Glutamatergic neuron (in vitro differentiated cells): Measurements from ENCODE around the gene TRDN. TPM values are rescaled to one million over a fixed set of nuclear protein-coding genes. Genes with fewer than 3 reads are reported as not detected.
"Not testable (repeated sequence)": the region's sequence is repeated elsewhere in the genome, so short reads cannot be mapped to it uniquely, and the experiment has no call there.

Experiments
- DNase-seq: peaks from one replicate; pipeline ENCODE4 v3.0.0; 2022
- H3K27ac Mint-ChIP-seq: one replicate; pipeline ENCODE4 v1.8.0; 2020; ENCODE audit warnings: mild to moderate bottlenecking, mixed read lengths, inconsistent platforms; ENCODE audit not compliant: unreplicated experiment
- H3K27me3 Mint-ChIP-seq: one replicate; pipeline ENCODE4 v1.8.0; 2020; ENCODE audit warnings: mild to moderate bottlenecking, moderate library complexity, mixed read lengths, inconsistent platforms; ENCODE audit not compliant: unreplicated experiment
- H3K36me3 Mint-ChIP-seq: one replicate; pipeline ENCODE4 v1.8.0; 2020; ENCODE audit warnings: mild to moderate bottlenecking, mixed read lengths, inconsistent platforms; ENCODE audit not compliant: unreplicated experiment
- H3K4me1 Mint-ChIP-seq: one replicate; pipeline ENCODE4 v1.8.0; 2020; ENCODE audit warnings: mild to moderate bottlenecking, low read depth, mixed read lengths, inconsistent platforms; ENCODE audit not compliant: unreplicated experiment
- H3K4me3 Mint-ChIP-seq: one replicate; pipeline ENCODE4 v1.8.0; 2020; ENCODE audit warnings: mild to moderate bottlenecking, mixed read lengths, inconsistent platforms; ENCODE audit not compliant: unreplicated experiment
- H3K9me3 Mint-ChIP-seq: one replicate; pipeline ENCODE4 v1.8.0; 2020; ENCODE audit warnings: mild to moderate bottlenecking, moderate library complexity, mixed read lengths, inconsistent platforms; ENCODE audit not compliant: unreplicated experiment
- CTCF ChIP-seq: fragments of 200-600 bp; sonication (generic); IDR thresholded peaks from one replicate; pipeline ENCODE4 v1.5.0; 2021; ENCODE audit not compliant: partially characterized antibody, unreplicated experiment
- total RNA-seq: library from RNA; stranded (reverse); fragmentation: NEBNext Ultra II Directional; extraction: Animal tissue kit (Norgen Biotek cat#: 25700); gene quantifications from one replicate; pipeline ENCODE4 v1.2.1, GENCODE V29; 2021; ENCODE audit not compliant: unreplicated experiment

The TRDN gene
- total RNA-seq, 1 donor from 2014 or later = not detected

DNA sequence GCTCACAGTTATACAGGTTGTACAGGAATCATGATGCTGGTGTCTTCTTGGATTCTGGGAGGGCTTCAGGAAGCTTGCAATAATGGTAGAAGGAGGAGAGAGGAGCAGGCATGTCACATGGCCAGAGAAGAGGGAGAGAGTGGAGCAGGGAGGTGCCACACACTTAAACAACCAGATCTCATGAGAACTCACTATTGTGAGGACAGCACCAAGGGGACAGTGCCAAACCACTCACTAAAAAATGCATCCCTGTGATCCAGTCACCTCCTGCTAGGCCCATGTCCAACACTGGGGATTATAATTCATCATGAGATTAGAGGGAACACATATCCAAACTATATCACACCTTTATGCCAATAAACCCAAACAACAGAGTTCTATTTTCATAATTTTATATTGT is 67.2 kb downstream of the TRDN start:
- Mint-ChIP-seq H3K36me3 (no peaks in the 10 kb centered on the region), H3K27ac (peak overlapping the region; percentile 33), H3K9me3 (no peaks in the 10 kb centered on the region), H3K27me3 (peaks cover 2% of the 10 kb centered on the region), H3K4me3 (no peak overlapping the region), H3K4me1 (peaks cover 7% of the 10 kb centered on the region)
- no peak for DNase-seq
- TF ChIP-seq CTCF = no peak

DNA sequence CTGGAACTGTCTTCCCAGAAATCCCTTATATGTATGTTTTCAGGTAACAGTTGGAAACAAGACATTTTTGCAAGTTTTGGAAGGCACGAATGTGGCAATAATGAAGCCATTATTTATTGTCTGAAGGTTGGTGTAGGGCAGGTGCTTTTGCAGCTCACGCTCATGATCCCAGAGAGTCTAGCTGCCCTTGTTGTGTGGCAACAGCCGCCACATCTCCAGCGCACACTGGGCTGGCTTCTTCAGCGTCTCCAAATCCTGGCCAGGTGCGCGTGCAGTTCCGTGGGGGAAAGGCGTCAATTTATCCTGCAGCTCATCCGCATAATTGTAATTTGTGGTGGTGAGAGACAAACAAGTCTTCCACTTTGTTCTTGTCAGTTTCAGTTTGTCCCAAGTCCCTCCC is 71.2 kb downstream of the TRDN start:
- no peaks in the 10 kb centered on the region for H3K36me3 Mint-ChIP-seq
- no peak overlapping the region for H3K27ac Mint-ChIP-seq
- no peak for DNase-seq
- H3K9me3 Mint-ChIP-seq = peaks cover 3% of the 10 kb centered on the region
- H3K4me3 Mint-ChIP-seq = no peak overlapping the region
- H3K27me3 Mint-ChIP-seq = peaks cover 2% of the 10 kb centered on the region
- peaks cover under 1% of the 10 kb centered on the region for H3K4me1 Mint-ChIP-seq
- no peak for TF ChIP-seq CTCF

DNA sequence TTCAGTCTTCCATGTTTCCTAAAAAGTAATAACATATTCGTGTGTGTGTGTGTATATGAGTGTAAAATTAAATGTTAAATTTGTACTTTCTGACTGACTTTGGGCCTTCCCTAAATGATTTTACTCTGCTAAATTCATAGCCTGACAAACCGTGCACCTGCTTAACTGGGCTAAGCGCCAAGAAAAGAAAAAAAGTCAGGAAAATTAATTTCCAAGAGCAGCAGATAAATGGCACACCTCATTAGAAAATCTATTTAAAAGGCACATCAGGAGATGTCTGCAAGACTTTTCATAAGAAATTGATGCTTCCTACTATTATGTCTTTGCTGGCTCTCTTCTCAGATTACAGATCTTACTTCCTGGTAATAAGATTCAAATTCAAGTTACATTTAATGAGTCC is 72.4 kb downstream of the TRDN start:
- no peak overlapping the region for H3K27ac Mint-ChIP-seq
- H3K27me3 Mint-ChIP-seq = peaks cover 2% of the 10 kb centered on the region
- DNase-seq = no peak
- H3K36me3 Mint-ChIP-seq = no peaks in the 10 kb centered on the region
- peaks cover 3% of the 10 kb centered on the region for H3K9me3 Mint-ChIP-seq
- H3K4me3 Mint-ChIP-seq = no peak overlapping the region
- no peaks in the 10 kb centered on the region for H3K4me1 Mint-ChIP-seq
- TF ChIP-seq CTCF = no peak

DNA sequence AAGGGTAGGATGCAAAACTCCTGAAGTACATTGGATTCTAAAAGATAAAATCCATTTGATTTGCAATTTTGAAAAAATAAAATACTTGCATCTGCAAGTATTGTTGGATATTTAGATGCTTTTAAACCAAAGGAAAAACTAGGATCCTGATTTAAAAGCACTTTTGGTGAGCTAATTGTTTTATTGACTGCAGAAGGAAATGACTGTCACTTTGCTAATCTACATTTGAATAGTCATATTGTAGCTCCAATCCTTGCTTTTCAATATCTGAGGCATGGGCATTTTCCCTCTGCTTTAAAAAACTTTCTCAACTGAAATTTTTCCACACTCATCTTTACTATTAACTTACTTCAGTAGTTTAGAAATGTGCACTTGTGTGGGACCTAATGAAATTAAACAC is 74.1 kb downstream of the TRDN start:
- Mint-ChIP-seq H3K9me3 (peaks cover 3% of the 10 kb centered on the region), H3K4me3 (no peak overlapping the region), H3K36me3 (no peaks in the 10 kb centered on the region), H3K27ac (no peak overlapping the region), H3K4me1 (no peaks in the 10 kb centered on the region), H3K27me3 (peaks cover 3% of the 10 kb centered on the region)
- TF ChIP-seq CTCF = no peak
- no peak for DNase-seq

DNA sequence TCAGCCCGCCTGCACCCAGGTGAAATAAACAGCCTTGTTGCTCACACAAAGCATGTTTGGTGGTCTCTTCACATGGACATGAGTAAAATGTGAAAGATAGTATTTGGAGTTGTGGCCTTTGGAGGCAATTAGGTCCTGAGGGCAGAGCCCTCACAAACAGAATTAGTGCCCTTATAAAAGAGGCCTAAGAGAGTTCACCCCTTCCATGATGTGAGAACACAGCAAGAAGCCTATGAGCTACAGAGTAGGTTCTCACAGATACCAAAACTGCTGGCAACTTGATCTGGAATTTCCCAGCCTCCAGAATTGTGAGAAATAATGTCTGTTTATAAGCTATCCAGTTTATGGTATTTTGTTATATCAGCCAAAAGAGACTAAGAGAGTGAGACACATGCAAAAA is 74.5 kb downstream of the TRDN start:
- Mint-ChIP-seq H3K9me3 (peaks cover 3% of the 10 kb centered on the region), H3K27me3 (peaks cover 3% of the 10 kb centered on the region), H3K4me1 (no peaks in the 10 kb centered on the region), H3K36me3 (no peaks in the 10 kb centered on the region), H3K27ac (no peak overlapping the region), H3K4me3 (no peak overlapping the region)
- DNase-seq = no peak
- no peak for TF ChIP-seq CTCF

DNA sequence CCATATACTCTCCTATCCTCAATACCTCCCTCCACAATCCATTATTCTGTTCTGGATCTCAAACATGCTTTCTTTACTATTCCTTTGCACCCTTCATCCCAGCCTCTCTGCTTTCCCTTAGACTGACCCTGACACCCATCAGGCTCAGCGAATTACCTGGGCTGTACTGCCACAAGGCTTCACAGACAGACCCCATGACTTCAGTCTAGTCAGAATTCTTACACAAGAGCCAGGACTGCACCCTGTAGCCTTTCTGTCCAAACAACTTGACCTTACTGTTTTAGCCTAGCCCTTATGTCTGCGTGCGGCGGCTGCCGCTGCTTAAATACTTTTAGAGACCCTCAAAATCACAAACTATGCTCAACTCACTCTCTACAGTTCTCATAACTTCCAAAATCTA is 76.9 kb downstream of the TRDN start:
- not testable (repeated sequence) for H3K4me3 Mint-ChIP-seq, H3K27ac Mint-ChIP-seq, DNase-seq, H3K4me1 Mint-ChIP-seq, H3K9me3 Mint-ChIP-seq, H3K36me3 Mint-ChIP-seq, H3K27me3 Mint-ChIP-seq

- not testable (repeated sequence) for H3K4me1 Mint-ChIP-seq, H3K36me3 Mint-ChIP-seq, DNase-seq, H3K4me3 Mint-ChIP-seq, H3K27ac Mint-ChIP-seq, H3K9me3 Mint-ChIP-seq, H3K27me3 Mint-ChIP-seq
Observed at GRCh38 chr6:123557474-123557873, 79.3 kb downstream of the TRDN start.
